GM20431 (cell line): ENCODE results near the gene B4GALT2.

Source experiments
- in situ Hi-C: fragments of 300-500 bp; cut with MseI, MboI; formaldehyde crosslinking; loops from one replicate; pipeline ENCODE4 v1.15.0; 2020; ENCODE audit warnings: low sequenced_read_pairs; ENCODE audit not compliant: unreplicated experiment

Gene B4GALT2

GRCh38 chr1:44038876-44039657 is 60.1 kb downstream of the B4GALT2 start:
- in situ Hi-C loops, result no loop called here

- in situ Hi-C loops, result no loop called here
Observed at GRCh38 chr1:44040418-44040817, 61.4 kb downstream of the B4GALT2 start.
